ENCODE results near the gene SYT17.

The SYT17 gene

DNA sequence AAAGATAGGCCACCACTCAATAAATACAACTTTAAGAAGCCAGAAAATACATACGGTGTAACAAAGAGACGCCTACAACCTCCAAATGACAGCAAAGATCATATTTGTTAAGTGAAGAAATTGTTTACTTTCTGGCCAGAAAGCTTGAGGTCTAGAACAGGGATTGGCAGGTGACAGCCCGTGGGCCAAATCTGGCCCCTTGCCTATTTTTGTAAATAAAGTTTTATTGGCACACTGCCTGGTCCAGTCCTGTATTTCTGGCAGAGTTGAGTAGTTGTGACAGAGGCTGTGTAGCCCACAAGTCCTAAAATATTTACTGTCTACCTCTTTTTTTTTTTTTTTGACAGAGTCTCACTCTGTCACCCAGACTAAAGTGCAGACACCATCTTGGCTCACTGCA is 114.1 kb downstream of the SYT17 start:
- no peak for TF ChIP-seq ZFX (IDR thresholded peaks at IDR 0.05)
- TF ChIP-seq, protein P1, sequence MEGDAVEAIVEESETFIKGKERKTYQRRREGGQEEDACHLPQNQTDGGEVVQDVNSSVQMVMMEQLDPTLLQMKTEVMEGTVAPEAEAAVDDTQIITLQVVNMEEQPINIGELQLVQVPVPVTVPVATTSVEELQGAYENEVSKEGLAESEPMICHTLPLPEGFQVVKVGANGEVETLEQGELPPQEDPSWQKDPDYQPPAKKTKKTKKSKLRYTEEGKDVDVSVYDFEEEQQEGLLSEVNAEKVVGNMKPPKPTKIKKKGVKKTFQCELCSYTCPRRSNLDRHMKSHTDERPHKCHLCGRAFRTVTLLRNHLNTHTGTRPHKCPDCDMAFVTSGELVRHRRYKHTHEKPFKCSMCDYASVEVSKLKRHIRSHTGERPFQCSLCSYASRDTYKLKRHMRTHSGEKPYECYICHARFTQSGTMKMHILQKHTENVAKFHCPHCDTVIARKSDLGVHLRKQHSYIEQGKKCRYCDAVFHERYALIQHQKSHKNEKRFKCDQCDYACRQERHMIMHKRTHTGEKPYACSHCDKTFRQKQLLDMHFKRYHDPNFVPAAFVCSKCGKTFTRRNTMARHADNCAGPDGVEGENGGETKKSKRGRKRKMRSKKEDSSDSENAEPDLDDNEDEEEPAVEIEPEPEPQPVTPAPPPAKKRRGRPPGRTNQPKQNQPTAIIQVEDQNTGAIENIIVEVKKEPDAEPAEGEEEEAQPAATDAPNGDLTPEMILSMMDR (conservative IDR thresholded peaks at IDR 0.05): no peak
- H3K27ac ChIP-seq: 0 out of 2 replicates have a peak overlapping the region, but pooled peaks have one; percentile 12

GRCh38 chr16:19283637-19284036 is 115.6 kb downstream of the SYT17 start:
- H3K27ac ChIP-seq: no peak overlapping the region
- no peak for TF ChIP-seq ZFX (IDR thresholded peaks at IDR 0.05)
- TF ChIP-seq, protein P1 (conservative IDR thresholded peaks at IDR 0.05): no peak

- H3K27ac ChIP-seq: no peak overlapping the region
- TF ChIP-seq, protein P1 (conservative IDR thresholded peaks at IDR 0.05): no peak
- TF ChIP-seq ZFX (IDR thresholded peaks at IDR 0.05): no peak
Observed at GRCh38 chr16:19284207-19284606, 116.2 kb downstream of the SYT17 start.

DNA sequence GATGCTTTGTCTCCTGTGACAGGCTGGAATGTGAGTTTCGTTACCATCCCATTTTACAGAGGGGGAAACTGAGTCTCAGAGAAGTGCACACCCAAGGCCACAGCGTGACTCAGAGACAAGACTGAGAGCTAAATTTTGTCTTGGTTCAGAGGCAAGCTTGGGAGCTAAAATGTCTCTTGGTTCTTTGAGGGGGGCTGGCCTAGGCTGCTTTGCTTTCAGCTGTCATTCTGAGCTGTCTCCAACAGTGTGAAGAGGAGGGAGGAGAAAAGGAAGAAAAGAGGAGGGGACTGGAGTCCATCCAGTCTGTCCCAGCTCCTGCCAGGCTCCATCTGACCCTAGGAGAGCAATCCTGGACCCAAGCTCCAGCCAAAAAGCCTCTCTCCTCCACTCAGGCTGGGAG is 117.4 kb downstream of the SYT17 start, which contains the start of gene CLEC19A:
Gene CLEC19A (plus strand): TSS at position 301 of the 400 bp plus-strand sequence. CDS start 121 bp downstream, outside the sequence.
- no peak for TF ChIP-seq ZFX (IDR thresholded peaks at IDR 0.05)
- TF ChIP-seq, protein P1 (conservative IDR thresholded peaks at IDR 0.05): no peak
- H3K27ac ChIP-seq: no peak within 1 kb of the TSS

DNA sequence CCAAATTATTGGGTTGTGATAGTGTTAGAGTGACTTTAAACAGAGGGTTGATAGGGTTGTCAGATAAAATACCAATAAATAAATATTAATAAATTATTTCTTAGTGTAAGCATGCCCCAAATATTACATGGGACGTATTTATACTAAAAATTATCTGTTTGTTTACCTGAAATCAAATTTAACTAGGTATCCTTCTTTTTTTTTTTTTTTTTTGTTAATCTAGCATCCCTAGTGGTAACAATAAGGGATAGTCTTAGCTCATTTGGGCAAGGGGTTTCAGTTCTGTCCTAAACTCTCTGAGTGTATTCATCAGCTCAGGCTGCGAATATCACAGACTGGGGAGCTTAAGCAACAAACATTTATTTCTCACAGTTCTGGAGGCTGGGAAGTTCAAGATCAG is 118.8 kb downstream of the SYT17 start:
- H3K27ac ChIP-seq: no peak overlapping the region
- TF ChIP-seq, protein P1 (conservative IDR thresholded peaks at IDR 0.05): no peak
- no peak for TF ChIP-seq ZFX (IDR thresholded peaks at IDR 0.05)

DNA sequence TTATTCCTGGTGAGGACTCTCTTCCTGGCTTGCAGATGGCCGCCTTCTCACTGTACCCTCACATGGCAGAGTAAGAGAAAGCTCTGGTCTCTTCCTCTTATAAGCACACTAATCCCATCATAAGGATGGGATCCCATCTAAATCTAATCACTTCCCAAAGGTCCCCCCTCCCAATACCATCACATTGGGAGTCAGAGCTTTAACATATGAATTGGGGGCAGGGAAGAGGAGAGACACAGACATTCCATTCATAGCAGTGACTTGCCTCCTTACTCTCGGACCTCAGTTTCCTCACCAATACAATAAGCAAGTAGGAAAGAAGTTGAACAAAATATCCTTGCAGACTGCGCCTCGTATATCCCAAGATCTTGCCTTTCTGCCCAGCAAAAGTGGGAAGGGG is 119.2 kb downstream of the SYT17 start:
- H3K27ac ChIP-seq: no peak overlapping the region
- TF ChIP-seq, protein P1 (conservative IDR thresholded peaks at IDR 0.05): no peak
- TF ChIP-seq ZFX (IDR thresholded peaks at IDR 0.05): no peak

- H3K27ac ChIP-seq: no peak overlapping the region
- TF ChIP-seq, protein P1 (conservative IDR thresholded peaks at IDR 0.05): no peak
- TF ChIP-seq ZFX (IDR thresholded peaks at IDR 0.05): no peak
Observed at GRCh38 chr16:19288872-19289799, 121.1 kb downstream of the SYT17 start.

Measured in C4-2B (cell line).